Tibial nerve (tissue), 4 donors: ENCODE results near the gene S100A9. TPM values are rescaled to one million over a fixed set of nuclear protein-coding genes. Genes with fewer than 3 reads are reported as not detected.

Experiments used
- DNase-seq, 2 donors: peaks; one replicate each; pipeline ENCODE4 v3.0.0-alpha.2; 2019; ENCODE audit warnings: low spot score in 2 of 2
- H3K27ac ChIP-seq, 4 donors: fragments of 200-600 bp; sonication (generic) in 3 of 4; one replicate each; pipeline ENCODE4 v1.5.1; 2017 to 2019; ENCODE audit warnings: mild to moderate bottlenecking in 1 of 4
- H3K27me3 ChIP-seq, 2 donors: fragments of 200-600 bp; sonication (generic) in 1 of 2; one replicate each; pipeline versions ENCODE4 v1.5.1 to v1.6.0; 2017 to 2019
- H3K36me3 ChIP-seq, 3 donors: fragments of 200-600 bp; sonication (generic); one replicate each; pipeline ENCODE4 v1.5.1; 2018 to 2019
- H3K4me1 ChIP-seq, 4 donors: fragments of 200-600 bp; sonication (generic) in 3 of 4; one replicate each; pipeline ENCODE4 v1.5.1; 2017 to 2019
- H3K4me3 ChIP-seq, 4 donors: fragments of 200-600 bp; sonication (generic) in 3 of 4; one replicate each; pipeline ENCODE4 v1.5.1; 2017 to 2019; ENCODE audit warnings: mild to moderate bottlenecking in 1 of 4, moderate library complexity in 1 of 4
- H3K9me3 ChIP-seq, 4 donors: fragments of 200-600 bp; sonication (generic) in 3 of 4; one replicate each; pipeline ENCODE4 v1.5.1; 2017 to 2019
- CTCF ChIP-seq, 5 experiments: fragments of 200-600 bp in 3 of 5; fragments of 450-650 bp in 2 of 5; sonication (generic) in 3 of 5; IDR thresholded peaks; one replicate each; pipeline ENCODE4 v1.5.1; 2016 to 2019; ENCODE audit warnings: antibody characterized with exemption in 5 of 5, mild to moderate bottlenecking in 3 of 5, moderate library complexity in 2 of 5
- EP300 ChIP-seq, 2 donors: sonication (generic); formaldehyde crosslinking; IDR thresholded peaks; one replicate each; pipeline ENCODE4 v1.6.1; 2017; ENCODE audit warnings: antibody characterized with exemption in 2 of 2, mild to moderate bottlenecking in 1 of 2
- POLR2A ChIP-seq, 2 donors: fragments of 450-650 bp; IDR thresholded peaks; one replicate each; pipeline ENCODE4 v1.6.1; 2017; ENCODE audit warnings: antibody characterized with exemption in 2 of 2, mild to moderate bottlenecking in 2 of 2, moderate library complexity in 2 of 2
- WGBS, 2 donors: methylation state at CpG; one replicate each; pipeline ENCODE4 v1.1.5; 2018; 5-methylcytosine and 5-hydroxymethylcytosine counted together
- total RNA-seq, 4 donors: library from RNA; depleted of rRNA; stranded (reverse); fragments of >200 nt; gene quantifications; one replicate each; pipeline ENCODE4 v1.1.0, GENCODE V29; 2016

The S100A9 gene
- total RNA-seq, 4 donors from 2014 or later, result 58.8 to 793 (median 88.3) TPM

GRCh38 chr1:153389973-153390879, 32.6 kb downstream of the S100A9 start:
- Histone ChIP-seq H3K4me1 (no peaks in the 10 kb centered on the region), H3K27me3 (no peaks in the 10 kb centered on the region), H3K4me3 (no peak overlapping the region), H3K36me3 (no peaks in the 10 kb centered on the region), H3K27ac (no peak overlapping the region), H3K9me3 (no peaks in the 10 kb centered on the region)
- TF ChIP-seq CTCF (IDR thresholded peaks at IDR 0.05) (no peak), POLR2A (IDR thresholded peaks at IDR 0.05) (no peak), EP300 (IDR thresholded peaks at IDR 0.05) (no peak)
- DNase-seq, result no peak
- 69 to 77% methylated on average over 17 of the region's 17 CpGs for WGBS, 2 donors

DNA sequence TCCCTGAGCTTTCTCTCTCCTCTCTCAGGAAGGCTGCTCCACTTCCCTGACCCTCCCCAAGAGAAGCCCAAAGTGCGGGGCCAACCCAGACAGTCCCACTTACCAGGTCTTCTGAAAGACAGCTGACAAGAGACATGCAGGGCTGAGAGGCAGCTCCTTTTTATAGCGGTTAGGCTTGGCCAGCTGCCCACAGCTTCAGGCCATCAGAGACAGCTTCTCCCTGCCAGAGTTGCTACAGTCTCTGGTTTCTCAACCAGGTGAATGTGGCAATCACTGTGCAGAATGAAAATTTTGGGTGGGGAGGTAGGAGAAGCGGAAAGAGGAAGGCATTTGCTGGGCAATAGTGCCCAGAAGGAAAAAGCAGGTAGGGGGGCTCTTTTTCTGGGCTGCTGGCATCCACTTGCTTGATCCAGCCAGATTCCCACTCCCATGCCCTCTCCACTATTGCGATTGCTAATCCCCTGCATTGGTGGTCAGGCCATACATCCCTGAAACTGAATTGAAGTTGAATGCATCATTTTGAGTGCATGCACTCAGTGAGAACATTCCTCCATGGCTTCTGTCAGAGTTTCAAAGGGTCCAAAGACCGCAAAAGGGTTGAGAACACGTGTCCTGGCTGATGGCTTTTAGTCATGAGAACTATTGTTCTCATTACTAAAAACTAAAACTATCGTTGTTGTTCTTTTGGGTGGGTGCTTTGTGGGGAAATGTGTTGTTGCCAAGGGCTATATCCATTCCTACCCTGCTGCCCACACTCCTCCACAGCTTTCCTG, 33.5 kb downstream of the S100A9 start, which contains the start of gene S100A8:
Gene S100A8, minus strand, starts transcription at position 136 of the 773 bp plus-strand sequence. CDS start 538 bp downstream, outside the sequence.
- TF ChIP-seq POLR2A (IDR thresholded peaks at IDR 0.05) (no peak), EP300 (IDR thresholded peaks at IDR 0.05) (peak in 1 of 2 donors; percentile 51), CTCF (IDR thresholded peaks at IDR 0.05) (no peak)
- no peak within 1 kb of the TSS for H3K27ac ChIP-seq
- H3K36me3 ChIP-seq, result no peaks in the 10 kb centered on the region
- peak; percentile 27 to 56 for DNase-seq
- 69 to 72% methylated on average over 7 of the region's 7 CpGs for WGBS, 2 donors
- H3K4me3 ChIP-seq, result no peak within 1 kb of the TSS
- no peaks in the 10 kb centered on the region for H3K9me3 ChIP-seq
- no peaks in the 10 kb centered on the region for H3K27me3 ChIP-seq
- H3K4me1 ChIP-seq, result no peaks in the 10 kb centered on the region

- Histone ChIP-seq H3K27ac (no peak overlapping the region), H3K4me1 (no peaks in the 10 kb centered on the region), H3K9me3 (no peaks in the 10 kb centered on the region), H3K36me3 (no peaks in the 10 kb centered on the region), H3K4me3 (no peak overlapping the region), H3K27me3 (no peaks in the 10 kb centered on the region)
- TF ChIP-seq CTCF (IDR thresholded peaks at IDR 0.05) (no peak), EP300 (IDR thresholded peaks at IDR 0.05) (no peak), POLR2A (IDR thresholded peaks at IDR 0.05) (no peak)
- DNase-seq, result no peak
- WGBS, 2 donors, result 64 to 76% methylated on average over 3 of the region's 3 CpGs
These were observed 34.6 kb downstream of the S100A9 start for GRCh38 chr1:153392258-153392657.

- Histone ChIP-seq H3K4me3 (no peak overlapping the region), H3K4me1 (no peaks in the 10 kb centered on the region), H3K27ac (no peak overlapping the region), H3K36me3 (no peaks in the 10 kb centered on the region), H3K27me3 (peaks cover 0 to 3% of the 10 kb centered on the region in 2 donors), H3K9me3 (no peaks in the 10 kb centered on the region)
- no peak for DNase-seq
- WGBS, 2 donors, result 78 to 83% methylated on average over 3 of the region's 3 CpGs
- TF ChIP-seq EP300 (IDR thresholded peaks at IDR 0.05) (no peak), CTCF (IDR thresholded peaks at IDR 0.05) (no peak), POLR2A (IDR thresholded peaks at IDR 0.05) (no peak)
These were observed 35.2 kb downstream of the S100A9 start for GRCh38 chr1:153392822-153393221.
